HEK293T (cell line): Measurements from ENCODE around the gene DLG2.

Experiments used
- BHLHE40 ChIP-seq: fragments of 450-650 bp; IDR thresholded peaks from 2 replicates; pipeline ENCODE4 v1.6.1; 2016; ENCODE audit warnings: mild to moderate bottlenecking, moderate library complexity, borderline replicate concordance
- FOXA1 ChIP-seq: fragments of 450-650 bp; IDR thresholded peaks from 2 replicates; pipeline ENCODE4 v1.6.1; 2016; ENCODE audit warnings: mild to moderate bottlenecking
- FOXM1 ChIP-seq: fragments of 450-650 bp; IDR thresholded peaks from 2 replicates; pipeline ENCODE4 v1.6.1; 2017; ENCODE audit warnings: mild to moderate bottlenecking, borderline replicate concordance
- NFRKB ChIP-seq: fragments of 450-650 bp; IDR thresholded peaks from 2 replicates; pipeline ENCODE4 v1.6.1; 2016; ENCODE audit warnings: mild to moderate bottlenecking, moderate library complexity

- TF ChIP-seq FOXA1 (no peak), NFRKB (no peak), FOXM1 (no peak), BHLHE40 (no peak)
Measured at GRCh38 chr11:84234011-84234410, 1393.1 kb downstream of the DLG2 start.
